CD14-positive monocyte (primary cell): ENCODE measurements around the gene FRMD4A. TPM values are rescaled to one million over a fixed set of nuclear protein-coding genes. Genes with fewer than 3 reads are reported as not detected.

Source experiments
- DNase-seq, 3 donors: peaks; one replicate each; pipeline ENCODE4 v3.0.0-alpha.2; 2011 to 2022
- H2AFZ ChIP-seq: 2 replicates; pipeline ENCODE4 v1.6.0; 2012; ENCODE audit warnings: mild to moderate bottlenecking, low read depth, low read length, inconsistent platforms; ENCODE audit not compliant: insufficient read depth, poor library complexity, severe bottlenecking
- H3K27ac ChIP-seq, 2 donors: 1 replicate in 1 of 2; 2 replicates in 1 of 2; pipeline ENCODE4 v1.5.1; 2012 to 2013; ENCODE audit warnings: low read length in 2 of 2, control low read depth in 1 of 2, inconsistent platforms in 1 of 2, low read depth in 1 of 2, mild to moderate bottlenecking in 1 of 2
- H3K27me3 ChIP-seq, 2 donors: one replicate each; pipeline versions ENCODE4 v1.6.0 to v1.6.1; 2011 to 2013; ENCODE audit warnings: low read length in 2 of 2; ENCODE audit not compliant: control insufficient read depth in 2 of 2, insufficient read depth in 2 of 2
- H3K36me3 ChIP-seq, 2 donors: replicated peaks in 1 of 2; 1 replicate in 1 of 2; 2 replicates in 1 of 2; pipeline versions ENCODE4 v1.5.1 to v1.6.1; 2012 to 2013; ENCODE audit warnings: low read length in 2 of 2, control low read depth in 1 of 2, inconsistent platforms in 1 of 2, mild to moderate bottlenecking in 1 of 2; ENCODE audit not compliant: insufficient read depth in 2 of 2, control insufficient read depth in 1 of 2
- H3K4me1 ChIP-seq, 2 donors: 1 replicate in 1 of 2; 2 replicates in 1 of 2; pipeline versions ENCODE4 v1.5.1 to v1.6.1; 2012 to 2013; ENCODE audit warnings: low read length in 2 of 2, control low read depth in 1 of 2, inconsistent platforms in 1 of 2, mild to moderate bottlenecking in 1 of 2, moderate library complexity in 1 of 2; ENCODE audit not compliant: insufficient read depth in 2 of 2, control insufficient read depth in 1 of 2
- H3K4me2 ChIP-seq: replicated peaks from 2 replicates; pipeline ENCODE3; 2012; ENCODE audit warnings: low read length, moderate library complexity, mild to moderate bottlenecking; ENCODE audit not compliant: poor library complexity, severe bottlenecking; ENCODE audit errors: extremely low read depth
- H3K4me3 ChIP-seq, 3 experiments: fragments of 200-600 bp in 1 of 3; sonication (generic) in 1 of 3; replicated peaks in 1 of 3; 1 replicate in 2 of 3; 2 replicates in 1 of 3; pipeline ENCODE4 v1.5.1; 2011 to 2013; ENCODE audit warnings: low read length in 3 of 3, mild to moderate bottlenecking in 3 of 3, control low read depth in 2 of 3, low read depth in 2 of 3, inconsistent platforms in 1 of 3, moderate library complexity in 1 of 3
- H3K79me2 ChIP-seq: 2 replicates; pipeline ENCODE4 v1.6.0; 2012; ENCODE audit warnings: mild to moderate bottlenecking, control low read depth, inconsistent platforms, low read length, moderate library complexity; ENCODE audit not compliant: insufficient read depth
- H3K9ac ChIP-seq: 2 replicates; pipeline ENCODE4 v1.6.0; 2017; ENCODE audit warnings: low read length, mild to moderate bottlenecking; ENCODE audit not compliant: insufficient read depth, poor library complexity, severe bottlenecking
- H3K9me3 ChIP-seq, 2 donors: replicated peaks in 1 of 2; 1 replicate in 1 of 2; 2 replicates in 1 of 2; pipeline versions ENCODE4 v1.5.1 to v1.6.1; 2012 to 2013; ENCODE audit warnings: low read length in 2 of 2, control low read depth in 1 of 2; ENCODE audit not compliant: control insufficient read depth in 1 of 2, insufficient read depth in 1 of 2
- H4K20me1 ChIP-seq: 2 replicates; pipeline ENCODE4 v1.6.0; 2012; ENCODE audit warnings: mild to moderate bottlenecking, low read length, control low read depth, moderate library complexity; ENCODE audit not compliant: insufficient read depth
- H3K27ac Mint-ChIP-seq, 7 donors: one replicate each; pipeline ENCODE4 v1.8.0; 2020; ENCODE audit warnings: mild to moderate bottlenecking in 7 of 7, mixed read lengths in 7 of 7, moderate library complexity in 6 of 7, inconsistent platforms in 2 of 7
- H3K27me3 Mint-ChIP-seq, 3 donors: one replicate each; pipeline ENCODE4 v1.8.0; 2021 to 2022; ENCODE audit warnings: low read depth in 3 of 3, mild to moderate bottlenecking in 3 of 3, mixed read lengths in 3 of 3, moderate library complexity in 3 of 3, inconsistent platforms in 1 of 3
- H3K36me3 Mint-ChIP-seq, 2 donors: one replicate each; pipeline ENCODE4 v1.8.0; 2020; ENCODE audit warnings: mixed read lengths in 2 of 2, inconsistent platforms in 1 of 2, mild to moderate bottlenecking in 1 of 2
- H3K4me1 Mint-ChIP-seq: one replicate; pipeline ENCODE4 v1.8.0; 2020; ENCODE audit warnings: mild to moderate bottlenecking, mixed read lengths
- H3K4me3 Mint-ChIP-seq, 2 donors: one replicate each; pipeline ENCODE4 v1.8.0; 2020; ENCODE audit warnings: mild to moderate bottlenecking in 2 of 2, mixed read lengths in 2 of 2, moderate library complexity in 1 of 2
- H3K9me3 Mint-ChIP-seq, 7 donors: one replicate each; pipeline ENCODE4 v1.8.0; 2020 to 2022; ENCODE audit warnings: mixed read lengths in 7 of 7, mild to moderate bottlenecking in 6 of 7, moderate library complexity in 6 of 7, inconsistent platforms in 2 of 7
- WGBS: methylation state at CpG from one replicate; pipeline ENCODE4 v1.1.5; 2013; ENCODE audit warnings: missing lambda C conversion rate; ENCODE audit not compliant: insufficient coverage; 5-methylcytosine and 5-hydroxymethylcytosine counted together
- intact Hi-C, 2 donors: fragments of 100-400 bp; cut with micrococcal nuclease; formaldehyde crosslinking; loops; one replicate each; pipeline versions ENCODE4 v1.15.0 to v1.15.1; 2023
- polyA plus RNA-seq, 3 donors: library from polyadenylated mRNA; depleted of rRNA in 1 of 3; unstranded in 2 of 3; stranded (reverse) in 1 of 3; fragments of 300-500 nt in 2 of 3; fragments of >200 nt in 1 of 3; fragmentation: Illumina TruSeq in 2 of 3; gene quantifications; 1 replicate in 2 of 3; 2 replicates in 1 of 3; pipeline ENCODE4 v1.2.3, GENCODE V29; 2012 to 2021
- TF ChIP-seq, protein P1 (sequence below): fragments of 200-600 bp; IDR thresholded peaks from one replicate; pipeline ENCODE4 v1.8.0; 2022; ENCODE audit warnings: antibody characterized with exemption, mild to moderate bottlenecking

FRMD4A gene
- polyA plus RNA-seq, 3 donors = 0.12 TPM; not detected in 2

DNA sequence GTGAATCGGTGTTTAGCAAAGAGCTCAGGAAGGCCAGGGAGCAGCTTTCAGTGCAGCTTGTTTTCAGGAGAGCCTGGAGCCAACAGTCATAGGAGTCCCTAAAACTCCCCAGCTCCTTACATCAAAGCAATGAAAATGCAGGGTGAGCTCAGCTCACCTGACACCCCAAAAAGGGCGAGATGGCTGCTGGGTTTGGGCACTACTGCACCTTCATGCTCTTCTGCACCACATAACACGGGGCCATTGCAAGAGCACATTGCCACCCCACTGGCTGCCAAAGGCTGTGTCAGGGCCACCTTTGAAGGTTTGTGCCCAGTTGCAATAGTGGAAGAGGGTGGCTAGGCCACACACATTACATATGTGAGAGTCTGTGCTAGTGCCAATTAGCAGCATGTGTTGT lies 25.0 kb upstream of the FRMD4A start:
- no peaks in the 10 kb centered on the region for H3K27me3 ChIP-seq
- no peaks in the 10 kb centered on the region for H3K9me3 ChIP-seq
- no peak overlapping the region for H2AFZ ChIP-seq
- Mint-ChIP-seq H3K27ac (no peak overlapping the region), H3K27me3 (peaks cover 0 to 13% (median 2%) of the 10 kb centered on the region in 3 donors), H3K9me3 (no peaks in the 10 kb centered on the region), H3K4me3 (no peak overlapping the region), H3K4me1 (no peaks in the 10 kb centered on the region), H3K36me3 (no peaks in the 10 kb centered on the region)
- intact Hi-C loops = no loop called here
- H3K4me2 ChIP-seq = no peak overlapping the region
- no peak overlapping the region for H3K4me3 ChIP-seq
- WGBS = 67% methylated on average over 2 of the region's 3 CpGs
- DNase-seq = no peak
- no peak overlapping the region for H3K27ac ChIP-seq
- no peaks in the 10 kb centered on the region for H3K79me2 ChIP-seq
- H3K9ac ChIP-seq = no peak overlapping the region
- TF ChIP-seq, protein P1, sequence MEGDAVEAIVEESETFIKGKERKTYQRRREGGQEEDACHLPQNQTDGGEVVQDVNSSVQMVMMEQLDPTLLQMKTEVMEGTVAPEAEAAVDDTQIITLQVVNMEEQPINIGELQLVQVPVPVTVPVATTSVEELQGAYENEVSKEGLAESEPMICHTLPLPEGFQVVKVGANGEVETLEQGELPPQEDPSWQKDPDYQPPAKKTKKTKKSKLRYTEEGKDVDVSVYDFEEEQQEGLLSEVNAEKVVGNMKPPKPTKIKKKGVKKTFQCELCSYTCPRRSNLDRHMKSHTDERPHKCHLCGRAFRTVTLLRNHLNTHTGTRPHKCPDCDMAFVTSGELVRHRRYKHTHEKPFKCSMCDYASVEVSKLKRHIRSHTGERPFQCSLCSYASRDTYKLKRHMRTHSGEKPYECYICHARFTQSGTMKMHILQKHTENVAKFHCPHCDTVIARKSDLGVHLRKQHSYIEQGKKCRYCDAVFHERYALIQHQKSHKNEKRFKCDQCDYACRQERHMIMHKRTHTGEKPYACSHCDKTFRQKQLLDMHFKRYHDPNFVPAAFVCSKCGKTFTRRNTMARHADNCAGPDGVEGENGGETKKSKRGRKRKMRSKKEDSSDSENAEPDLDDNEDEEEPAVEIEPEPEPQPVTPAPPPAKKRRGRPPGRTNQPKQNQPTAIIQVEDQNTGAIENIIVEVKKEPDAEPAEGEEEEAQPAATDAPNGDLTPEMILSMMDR = no peak
- no peaks in the 10 kb centered on the region for H4K20me1 ChIP-seq
- H3K36me3 ChIP-seq = no peaks in the 10 kb centered on the region
- H3K4me1 ChIP-seq = no peaks in the 10 kb centered on the region

DNA sequence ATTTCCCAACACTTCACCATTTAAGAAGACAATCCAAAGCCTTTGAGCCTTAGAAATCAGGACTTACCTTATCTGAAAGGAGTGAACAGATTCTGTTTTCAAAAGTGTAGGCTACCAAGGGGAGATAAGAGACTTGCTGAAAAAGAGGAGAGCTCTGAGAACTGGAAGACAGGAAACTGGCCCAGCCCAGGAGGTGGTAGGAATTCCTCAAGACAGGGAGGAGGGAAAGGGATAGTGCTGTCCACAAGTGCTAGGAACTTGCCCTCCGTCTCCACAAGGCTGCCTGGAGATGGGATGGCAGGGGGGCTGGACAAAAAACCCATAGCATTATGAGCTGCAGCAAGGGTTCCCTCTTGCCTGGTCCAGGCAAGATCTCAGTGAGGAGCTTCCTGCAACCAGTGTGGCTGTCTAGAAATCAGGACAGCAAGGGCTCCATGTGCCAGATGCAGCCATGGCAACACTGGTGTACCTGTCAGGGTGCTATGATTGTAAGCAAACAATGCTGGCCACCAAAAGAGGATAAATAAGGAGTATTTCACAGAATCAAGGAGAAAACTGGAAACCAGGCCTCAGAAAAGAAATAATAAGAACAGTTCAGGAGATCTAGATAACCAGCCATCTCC lies 22.7 kb upstream of the FRMD4A start:
- no peak overlapping the region for H3K4me3 Mint-ChIP-seq
- H3K4me1 Mint-ChIP-seq = no peaks in the 10 kb centered on the region
- no peak overlapping the region for H3K27ac Mint-ChIP-seq
- Histone ChIP-seq H3K9me3 (no peaks in the 10 kb centered on the region), H3K27ac (no peak overlapping the region), H2AFZ (no peak overlapping the region), H3K79me2 (no peaks in the 10 kb centered on the region), H3K4me2 (no peak overlapping the region), H3K27me3 (no peaks in the 10 kb centered on the region), H3K4me3 (no peak overlapping the region), H4K20me1 (no peaks in the 10 kb centered on the region), H3K9ac (no peak overlapping the region), H3K4me1 (no peaks in the 10 kb centered on the region), H3K36me3 (no peaks in the 10 kb centered on the region)
- no peak for DNase-seq
- WGBS = 88% methylated on average over 1 of the region's 1 CpG
- TF ChIP-seq, protein P1 = no peak
- no peaks in the 10 kb centered on the region for H3K36me3 Mint-ChIP-seq
- peaks cover 0 to 23% (median 0%) of the 10 kb centered on the region in 3 donors for H3K27me3 Mint-ChIP-seq
- intact Hi-C loops = no loop called here
- no peaks in the 10 kb centered on the region for H3K9me3 Mint-ChIP-seq
